Fibroblast of the aortic adventitia (primary cell): ENCODE results near the gene ACTG1. TPM values are rescaled to one million over a fixed set of nuclear protein-coding genes. Genes with fewer than 3 reads are reported as not detected.

Experiments
- DNase-seq: peaks from one replicate; pipeline ENCODE4 v3.0.0-alpha.2; 2010; ENCODE audit warnings: low read depth
- H3K4me3 ChIP-seq: 2 replicates; pipeline ENCODE4 v1.5.1; 2011; ENCODE audit warnings: low read depth, mild to moderate bottlenecking, control low read depth, low read length, moderate library complexity
- total RNA-seq: library from RNA; depleted of rRNA; stranded (reverse); fragments of >200 nt; gene quantifications from 2 replicates; pipeline ENCODE4 v1.2.3, GENCODE V29; 2012; ENCODE audit warnings: low replicate concordance
- TF ChIP-seq, protein P1 (sequence below): IDR thresholded peaks from 2 replicates; pipeline ENCODE4 v1.5.1; 2011; ENCODE audit warnings: mild to moderate bottlenecking, low read length, control low read depth, inconsistent platforms; ENCODE audit not compliant: insufficient read depth

Gene ACTG1
- total RNA-seq, 1 donor: 6,650 TPM

DNA sequence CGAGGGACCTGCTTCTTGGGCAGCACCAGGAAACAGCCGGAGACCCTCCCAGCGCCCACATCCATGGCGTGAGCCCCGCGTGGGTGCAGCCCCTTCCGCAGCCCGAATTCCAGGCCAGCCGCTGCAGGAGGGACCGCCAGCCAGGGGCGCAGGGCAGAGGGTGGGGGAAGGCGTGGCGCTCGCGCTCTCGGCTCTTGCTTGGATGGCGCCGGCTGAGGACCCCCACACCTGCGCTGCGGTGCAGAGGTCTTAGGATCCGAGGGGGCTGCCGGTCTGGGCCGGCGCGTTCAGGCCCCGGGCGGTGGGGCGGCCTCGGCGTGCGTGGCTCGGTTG lies 28.8 kb downstream of the ACTG1 start:
- TF ChIP-seq, protein P1, sequence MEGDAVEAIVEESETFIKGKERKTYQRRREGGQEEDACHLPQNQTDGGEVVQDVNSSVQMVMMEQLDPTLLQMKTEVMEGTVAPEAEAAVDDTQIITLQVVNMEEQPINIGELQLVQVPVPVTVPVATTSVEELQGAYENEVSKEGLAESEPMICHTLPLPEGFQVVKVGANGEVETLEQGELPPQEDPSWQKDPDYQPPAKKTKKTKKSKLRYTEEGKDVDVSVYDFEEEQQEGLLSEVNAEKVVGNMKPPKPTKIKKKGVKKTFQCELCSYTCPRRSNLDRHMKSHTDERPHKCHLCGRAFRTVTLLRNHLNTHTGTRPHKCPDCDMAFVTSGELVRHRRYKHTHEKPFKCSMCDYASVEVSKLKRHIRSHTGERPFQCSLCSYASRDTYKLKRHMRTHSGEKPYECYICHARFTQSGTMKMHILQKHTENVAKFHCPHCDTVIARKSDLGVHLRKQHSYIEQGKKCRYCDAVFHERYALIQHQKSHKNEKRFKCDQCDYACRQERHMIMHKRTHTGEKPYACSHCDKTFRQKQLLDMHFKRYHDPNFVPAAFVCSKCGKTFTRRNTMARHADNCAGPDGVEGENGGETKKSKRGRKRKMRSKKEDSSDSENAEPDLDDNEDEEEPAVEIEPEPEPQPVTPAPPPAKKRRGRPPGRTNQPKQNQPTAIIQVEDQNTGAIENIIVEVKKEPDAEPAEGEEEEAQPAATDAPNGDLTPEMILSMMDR: no peak
- H3K4me3 ChIP-seq: peak overlapping the region; percentile 36
- DNase-seq: no peak

DNA sequence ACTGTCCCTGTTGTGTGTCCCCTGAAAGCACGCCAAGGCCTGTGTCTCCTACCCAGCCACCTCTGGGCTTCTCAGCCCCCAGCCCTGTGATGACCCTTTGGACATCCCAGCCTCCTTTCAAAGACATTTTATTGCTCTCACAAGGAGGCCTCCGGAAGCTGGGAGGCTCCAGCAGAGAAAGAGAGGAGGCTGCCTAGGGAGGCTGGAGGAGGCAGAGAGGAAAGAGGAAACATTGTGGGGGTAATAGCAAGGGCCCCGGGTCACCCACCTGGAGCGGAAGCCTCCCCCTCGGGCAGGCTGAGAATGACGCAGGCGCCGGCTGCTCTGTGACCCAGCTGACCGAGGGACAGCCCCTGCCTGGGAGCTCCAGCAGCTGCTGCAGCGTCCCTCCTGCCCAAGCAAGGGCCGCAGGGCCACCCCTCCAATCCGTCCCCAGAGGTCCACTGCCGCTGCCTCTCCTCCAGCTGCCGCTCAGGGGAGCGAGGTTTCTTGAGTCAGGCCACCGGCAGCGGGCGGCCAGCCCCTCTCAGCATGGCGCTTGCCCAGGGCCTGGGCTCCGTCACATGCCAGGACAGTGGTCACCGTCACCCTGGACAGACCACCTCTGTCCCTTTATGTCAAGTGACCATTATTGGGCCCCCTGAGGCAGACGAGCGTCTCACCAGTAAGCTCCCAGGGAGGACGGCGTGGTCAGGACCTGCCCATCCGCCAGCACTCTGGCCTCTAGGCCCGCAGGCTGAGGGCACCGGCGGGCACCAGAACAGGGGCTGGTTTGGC lies 29.3 kb downstream of the ACTG1 start:
- no peak for DNase-seq
- no peak overlapping the region for H3K4me3 ChIP-seq
- TF ChIP-seq, protein P1: no peak

DNA sequence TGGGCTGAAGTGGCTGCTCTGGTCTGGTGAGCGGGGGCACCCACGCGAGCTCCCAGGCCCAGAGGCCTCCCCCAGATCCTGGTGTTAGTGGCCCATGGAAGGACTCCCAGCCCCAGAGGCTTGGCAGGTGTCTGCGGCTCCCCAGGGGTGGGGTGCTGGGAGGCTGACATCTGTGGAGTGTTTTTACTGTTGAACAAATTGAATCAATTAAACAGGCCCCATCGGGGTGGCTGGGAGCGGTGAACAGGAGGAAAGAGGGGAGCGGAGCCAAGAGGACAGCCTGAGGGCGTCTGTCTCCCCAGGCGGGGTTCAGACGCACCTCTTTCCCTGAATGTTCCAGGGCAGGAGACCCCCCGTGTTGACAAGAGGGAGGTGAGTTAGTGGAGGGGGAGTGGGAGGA lies 29.9 kb downstream of the ACTG1 start:
- TF ChIP-seq, protein P1: no peak
- DNase-seq: no peak
- no peak overlapping the region for H3K4me3 ChIP-seq

DNA sequence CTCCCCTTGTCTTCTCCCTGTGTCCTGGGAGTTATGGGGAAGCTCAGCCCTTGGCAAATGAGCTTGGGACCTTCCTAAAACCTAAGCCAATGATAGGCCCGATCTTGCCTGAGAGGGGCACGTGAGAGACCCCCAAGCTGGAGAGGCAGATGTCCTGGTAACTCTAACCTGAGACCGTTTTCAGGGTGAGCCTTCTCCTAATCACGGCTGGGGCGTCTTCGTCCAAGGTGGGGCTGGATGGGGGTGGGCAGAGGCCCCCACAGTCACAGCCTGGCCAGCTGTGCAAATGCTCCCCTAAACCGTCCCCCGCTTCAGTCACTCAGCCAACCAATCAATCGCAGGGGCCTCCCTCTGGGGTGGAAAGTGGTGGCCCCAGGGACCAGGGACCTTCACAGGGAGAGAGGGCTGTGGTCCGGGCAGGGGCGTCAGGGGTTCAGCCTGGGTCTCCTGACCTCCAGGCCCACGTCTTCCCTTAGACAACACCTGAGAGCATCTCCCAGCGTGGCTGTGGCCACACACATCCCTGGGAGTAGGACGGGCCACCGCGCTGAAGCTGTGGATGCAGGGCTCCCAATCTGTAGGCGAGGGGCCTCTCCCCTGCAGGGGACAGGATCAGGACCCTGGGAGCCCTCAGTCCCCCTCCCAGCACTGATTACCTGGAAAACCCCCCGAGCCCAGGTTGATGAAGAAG lies 30.6 kb downstream of the ACTG1 start:
- H3K4me3 ChIP-seq: peak overlapping the region; percentile 56
- TF ChIP-seq, protein P1: no peak
- DNase-seq: no peak

DNA sequence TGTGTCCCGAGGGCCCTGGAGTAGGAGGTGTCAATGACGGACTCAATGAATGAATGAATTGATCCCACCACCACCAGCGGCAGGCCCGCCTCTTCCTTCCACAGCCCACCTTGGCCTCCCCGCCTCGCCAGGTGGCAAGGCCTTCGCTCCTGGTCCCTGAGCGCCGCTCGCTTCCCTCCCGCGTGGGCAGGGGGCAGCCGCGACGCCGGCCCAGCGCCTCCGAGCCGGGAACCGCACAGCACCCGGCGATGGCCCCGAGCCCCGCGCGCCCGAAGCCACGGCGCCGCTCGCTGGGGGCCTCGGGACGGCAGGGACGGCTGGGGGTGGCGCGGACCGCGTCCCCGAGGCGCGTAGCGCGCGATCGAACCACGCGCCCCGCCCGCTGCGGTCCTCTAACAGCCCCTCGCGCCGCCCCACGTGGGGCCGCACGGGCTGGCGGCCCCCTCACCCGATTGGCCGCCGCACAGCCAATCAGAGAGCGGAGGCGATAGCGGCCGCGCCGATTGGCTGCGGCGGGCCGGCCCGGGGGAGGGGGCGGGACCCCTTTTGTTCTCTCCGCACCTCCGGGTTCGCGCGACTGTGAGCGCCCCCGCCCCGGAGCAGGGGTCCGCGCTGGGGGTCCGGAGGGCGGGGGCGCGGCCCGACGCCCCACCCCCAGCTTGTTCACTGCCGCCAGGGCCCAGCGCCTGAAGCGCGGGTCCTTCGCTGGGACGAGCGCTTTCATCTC lies 31.4 kb downstream of the ACTG1 start:
- TF ChIP-seq, protein P1: no peak

DNA sequence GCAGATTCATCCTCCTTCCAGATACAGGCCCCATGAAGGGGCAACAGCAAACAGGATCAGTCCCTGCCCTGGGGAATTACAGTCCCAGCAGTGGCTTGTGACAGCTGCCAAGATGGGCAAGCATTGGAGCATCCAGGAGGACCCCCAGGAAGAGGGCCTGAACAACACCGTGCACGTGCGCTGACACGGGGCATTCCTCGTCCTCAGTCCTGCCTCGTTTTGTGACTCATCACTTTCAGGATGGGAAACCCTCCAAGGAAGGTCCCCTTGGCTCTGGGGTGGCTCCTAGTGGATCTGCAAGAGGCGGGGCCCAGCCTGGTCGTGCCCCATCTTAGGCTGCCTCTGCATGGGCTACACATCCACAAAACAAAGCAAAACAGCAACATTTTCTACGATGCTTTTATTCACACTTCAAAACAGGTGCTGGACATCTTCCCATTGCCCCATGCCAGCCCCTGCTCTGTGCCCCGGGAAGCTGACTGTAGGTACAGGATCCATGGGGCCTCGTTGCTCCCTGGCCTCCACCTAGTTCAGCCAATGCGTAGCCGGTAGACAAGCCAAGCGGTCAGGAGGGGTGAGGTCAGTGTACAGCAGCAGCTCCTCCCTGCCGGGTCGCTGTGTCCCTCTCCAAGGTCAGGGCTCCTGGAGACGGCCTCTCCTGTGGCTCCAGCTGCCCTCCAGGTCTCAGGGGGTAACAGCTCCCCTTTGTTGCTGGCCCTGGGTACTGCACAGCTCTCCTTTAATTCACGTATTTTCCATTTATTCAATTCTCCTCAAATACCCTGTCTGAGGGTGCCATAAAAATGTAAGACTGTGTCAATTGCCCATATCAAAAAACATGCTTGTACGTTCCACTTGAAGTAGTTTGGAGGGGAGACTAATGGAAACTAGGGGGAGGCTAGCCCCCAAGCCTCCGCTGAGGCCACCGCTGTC lies 32.2 kb downstream of the ACTG1 start:
- no peak overlapping the region for H3K4me3 ChIP-seq
- TF ChIP-seq, protein P1: peak; percentile 30
- DNase-seq: peak; percentile 81

More for the DNA sequence above, 31.4 kb downstream of the ACTG1 start:
- peak overlapping the region; percentile 56 for H3K4me3 ChIP-seq
- peak; percentile 52 for DNase-seq
